HUDEP-2 (cell line): Measurements from ENCODE around the gene ARHGEF40.

Source experiments
- DNase-seq, 76 experiments: peaks; one replicate each; lab custom pipeline; 2025; ENCODE audit not compliant: unreplicated experiment in 76 of 76; lab: John Stamatoyannopoulos, UW

ARHGEF40 gene

DNA sequence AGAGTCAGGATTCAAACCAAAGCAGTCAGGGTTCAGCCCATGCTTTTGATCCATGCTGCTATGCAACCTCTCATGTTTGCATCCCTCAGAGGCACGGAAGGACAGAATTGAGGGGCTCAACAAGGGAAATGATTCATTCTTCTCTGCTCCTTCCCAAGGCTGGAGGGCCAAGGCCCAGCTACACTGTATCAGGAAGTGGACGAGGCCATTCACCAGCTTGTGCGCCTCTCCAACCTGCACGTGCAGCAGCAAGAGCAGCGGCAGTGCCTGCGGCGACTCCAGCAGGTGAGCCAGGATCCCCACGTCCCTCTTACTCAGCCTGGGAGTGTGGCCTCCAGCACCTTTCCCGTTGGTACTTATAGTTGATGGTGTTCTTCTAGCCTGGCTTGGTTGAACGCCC is 8.6 kb downstream of the ARHGEF40 start:
- DNase-seq = no peak

DNA sequence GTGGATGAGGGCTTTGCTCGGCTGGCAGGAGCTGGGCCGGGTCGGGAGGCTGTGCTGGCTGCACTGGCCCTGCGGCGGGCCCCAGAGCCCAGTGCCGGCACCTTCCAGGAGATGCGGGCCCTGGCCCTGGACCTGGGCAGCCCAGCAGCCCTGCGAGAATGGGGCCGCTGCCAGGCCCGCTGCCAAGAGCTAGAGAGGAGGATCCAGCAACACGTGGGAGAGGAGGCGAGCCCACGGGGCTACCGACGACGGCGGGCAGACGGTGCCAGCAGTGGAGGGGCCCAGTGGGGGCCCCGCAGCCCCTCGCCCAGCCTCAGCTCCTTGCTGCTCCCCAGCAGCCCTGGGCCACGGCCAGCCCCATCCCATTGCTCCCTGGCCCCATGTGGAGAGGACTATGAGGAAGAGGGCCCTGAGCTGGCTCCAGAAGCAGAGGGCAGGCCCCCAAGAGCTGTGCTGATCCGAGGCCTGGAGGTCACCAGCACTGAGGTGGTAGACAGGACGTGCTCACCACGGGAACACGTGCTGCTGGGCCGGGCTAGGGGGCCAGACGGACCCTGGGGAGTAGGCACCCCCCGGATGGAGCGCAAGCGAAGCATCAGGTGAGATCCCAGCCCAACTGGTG is 11.5 kb downstream of the ARHGEF40 start:
- DNase-seq = no peak

DNA sequence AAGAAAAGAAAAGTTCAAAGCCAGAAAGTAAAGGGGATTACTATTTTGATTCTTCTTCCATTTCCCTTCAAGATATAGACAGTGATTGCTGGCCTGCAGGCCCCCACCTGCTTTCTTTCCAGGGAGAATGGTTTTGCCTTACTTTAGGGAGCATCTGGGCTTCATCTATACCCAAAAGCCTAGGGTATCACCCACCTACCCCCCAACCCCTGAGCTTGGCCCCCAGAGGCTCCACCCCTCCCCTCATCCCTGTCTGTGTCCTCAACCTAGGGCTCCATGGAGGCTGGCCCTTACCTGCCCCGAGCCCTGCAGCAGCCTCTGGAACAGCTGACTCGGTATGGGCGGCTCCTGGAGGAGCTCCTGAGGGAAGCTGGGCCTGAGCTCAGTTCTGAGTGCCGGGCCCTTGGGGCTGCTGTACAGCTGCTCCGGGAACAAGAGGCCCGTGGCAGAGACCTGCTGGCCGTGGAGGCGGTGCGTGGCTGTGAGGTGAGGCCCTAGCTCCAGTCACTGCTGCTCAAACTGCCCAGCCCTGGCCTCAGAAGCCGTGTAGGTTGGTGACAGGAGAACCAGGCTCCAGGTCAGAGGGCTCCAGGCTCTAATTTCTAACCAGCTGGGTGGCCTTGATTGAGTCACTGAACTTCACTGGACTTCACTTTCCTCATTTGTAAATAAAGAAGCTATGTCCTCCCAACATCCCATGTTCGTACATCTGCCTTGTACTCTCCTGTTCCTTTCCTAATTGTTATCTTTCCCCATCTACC is 13.6 kb downstream of the ARHGEF40 start:
- DNase-seq = no peak

DNA sequence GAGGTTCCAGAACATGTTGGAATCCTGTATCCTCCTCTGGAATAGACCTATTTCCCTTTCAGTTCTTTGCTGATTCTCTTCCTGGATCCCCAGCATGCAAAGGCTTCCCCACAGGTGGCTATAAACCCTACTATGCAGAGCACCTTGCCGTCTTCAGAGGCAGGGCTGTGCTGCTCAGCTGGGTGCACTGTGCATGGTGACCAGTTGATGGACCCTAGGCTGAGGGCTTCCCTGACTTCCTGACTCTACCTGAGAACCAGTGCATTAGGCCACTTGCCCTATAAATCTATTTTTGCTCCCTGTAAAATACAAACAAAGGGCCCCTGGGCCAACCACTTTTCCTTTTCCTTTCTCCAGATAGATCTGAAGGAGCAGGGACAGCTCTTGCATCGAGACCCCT is 14.3 kb downstream of the ARHGEF40 start:
- no peak for DNase-seq

DNA sequence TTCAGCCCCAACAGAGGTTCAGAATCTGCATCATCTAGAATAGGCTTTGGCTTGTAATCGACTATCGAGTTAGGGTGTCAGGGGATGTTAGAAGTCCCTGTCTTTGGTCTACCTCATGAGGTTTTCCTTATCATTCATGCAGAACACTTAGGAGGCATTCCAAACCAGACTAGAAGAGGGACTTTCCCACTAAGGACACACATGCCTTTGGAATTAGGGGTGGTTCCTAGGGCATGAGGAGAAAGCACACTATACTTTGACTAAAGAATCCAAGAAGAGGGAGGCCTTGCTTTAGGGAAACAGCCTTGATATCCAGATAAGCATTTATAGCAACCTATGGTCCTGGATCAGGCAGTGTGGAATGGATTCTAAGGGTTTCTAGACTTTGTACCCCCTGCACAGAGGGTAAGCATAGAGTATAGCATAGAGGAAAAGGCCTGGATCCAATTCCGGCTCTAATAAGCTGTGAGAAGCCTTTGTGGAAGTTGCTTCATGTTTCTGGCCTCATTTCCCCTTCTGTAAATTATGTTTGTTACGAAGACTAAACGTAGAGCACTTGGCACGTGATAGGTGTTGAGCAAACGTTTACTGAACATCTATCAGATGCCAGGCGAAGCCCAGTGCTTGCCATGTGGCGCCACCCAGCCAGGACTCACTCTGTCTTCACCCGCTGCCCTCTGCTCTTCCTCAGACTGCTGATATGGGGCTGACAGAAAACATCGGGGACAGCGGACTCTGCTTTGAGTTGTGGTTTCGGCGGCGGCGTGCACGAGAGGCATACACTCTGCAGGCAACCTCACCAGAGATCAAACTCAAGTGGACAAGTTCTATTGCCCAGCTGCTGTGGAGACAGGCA is 15.1 kb downstream of the ARHGEF40 start:
- no peak for DNase-seq

DNA sequence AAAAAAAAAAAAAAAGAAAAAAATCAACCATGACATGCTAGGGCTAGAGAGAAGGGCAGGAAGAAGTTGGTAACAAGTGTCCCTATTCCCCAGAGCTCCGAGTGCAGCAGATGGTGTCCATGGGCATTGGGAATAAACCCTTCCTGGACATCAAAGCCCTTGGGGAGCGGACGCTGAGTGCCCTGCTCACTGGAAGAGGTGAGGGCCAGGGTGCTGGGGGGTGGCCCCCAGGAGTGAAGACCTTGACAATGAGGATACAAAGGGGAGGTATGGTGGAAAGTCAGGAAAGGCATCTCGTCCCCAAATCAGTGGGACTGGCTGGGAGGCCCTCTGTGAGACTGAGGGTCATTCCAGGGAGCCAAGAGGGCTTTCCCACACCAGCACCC is 16.8 kb downstream of the ARHGEF40 start:
- DNase-seq = no peak

DNA sequence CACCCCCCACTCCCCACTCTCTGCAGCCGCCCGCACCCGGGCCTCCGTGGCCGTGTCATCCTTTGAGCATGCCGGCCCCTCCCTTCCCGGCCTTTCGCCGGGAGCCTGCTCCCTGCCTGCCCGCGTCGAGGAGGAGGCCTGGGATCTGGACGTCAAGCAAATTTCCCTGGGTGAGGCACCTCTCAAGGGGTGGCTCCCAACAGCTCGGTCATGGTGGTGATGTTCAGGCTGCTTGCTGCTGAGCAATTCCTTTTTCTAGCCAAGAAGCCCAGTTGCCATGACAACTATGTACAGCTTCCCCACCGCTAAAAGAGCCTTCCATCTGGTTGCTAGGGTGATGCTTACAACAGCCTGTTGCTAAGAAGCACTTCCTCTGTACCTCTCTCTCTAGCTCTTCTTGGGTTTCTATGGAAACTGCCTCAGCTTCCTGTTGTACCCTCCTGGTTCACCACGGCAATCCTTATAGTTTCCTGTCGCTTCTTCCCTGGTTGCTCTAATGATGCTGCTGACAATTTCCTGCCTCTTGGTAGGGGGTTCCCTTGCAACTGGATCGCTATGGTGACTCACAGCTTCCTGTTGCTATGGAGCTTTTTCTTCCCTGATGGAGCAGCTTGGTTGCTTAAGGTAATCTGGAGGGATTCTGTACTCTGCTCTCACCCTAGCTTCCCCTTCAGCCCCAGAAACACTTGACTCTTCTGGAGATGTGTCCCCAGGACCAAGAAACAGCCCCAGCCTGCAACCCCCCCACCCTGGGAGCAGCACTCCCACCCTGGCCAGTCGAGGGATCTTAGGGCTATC is 17.4 kb downstream of the ARHGEF40 start:
- peak in 2 of 76 experiments; percentile 12 to 53 for DNase-seq

DNA sequence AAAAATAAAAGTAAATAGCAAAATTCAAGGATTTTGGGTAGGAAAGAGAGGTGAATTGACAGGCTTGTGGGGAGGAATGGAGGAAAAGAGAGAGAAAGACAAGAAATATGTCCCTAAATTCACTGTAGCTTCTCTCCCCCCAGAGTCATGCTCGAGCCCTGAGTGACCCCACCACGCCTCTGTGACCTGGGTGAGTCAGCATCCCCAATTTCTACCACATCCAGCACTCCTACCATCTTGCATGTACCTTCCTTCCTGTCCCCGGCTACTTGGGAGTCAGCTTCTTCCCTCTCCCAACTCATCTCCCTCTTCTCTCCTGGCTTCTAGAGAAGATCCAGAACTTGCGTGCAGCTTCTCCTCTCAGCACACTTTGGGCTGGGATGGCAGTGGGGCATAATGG is 18.6 kb downstream of the ARHGEF40 start:
- DNase-seq = no peak

DNA sequence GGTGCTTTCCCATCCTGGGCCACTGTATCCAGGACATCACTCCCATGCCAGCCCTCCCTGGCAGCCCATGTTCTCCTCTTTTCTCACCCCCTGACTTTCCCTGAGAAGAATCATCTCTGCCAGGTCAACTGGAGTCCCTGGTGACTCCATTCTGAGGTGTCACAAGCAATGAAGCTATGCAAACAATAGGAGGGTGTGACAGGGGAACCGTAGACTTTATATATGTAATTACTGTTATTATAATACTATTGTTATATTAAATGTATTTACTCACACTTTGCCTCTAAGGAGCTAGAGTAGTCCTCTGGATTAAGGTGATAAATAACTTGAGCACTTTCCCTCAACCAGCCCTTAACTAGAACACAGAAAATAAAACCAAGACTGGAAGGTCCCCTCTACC is 19.2 kb downstream of the ARHGEF40 start:
- DNase-seq = no peak

DNA sequence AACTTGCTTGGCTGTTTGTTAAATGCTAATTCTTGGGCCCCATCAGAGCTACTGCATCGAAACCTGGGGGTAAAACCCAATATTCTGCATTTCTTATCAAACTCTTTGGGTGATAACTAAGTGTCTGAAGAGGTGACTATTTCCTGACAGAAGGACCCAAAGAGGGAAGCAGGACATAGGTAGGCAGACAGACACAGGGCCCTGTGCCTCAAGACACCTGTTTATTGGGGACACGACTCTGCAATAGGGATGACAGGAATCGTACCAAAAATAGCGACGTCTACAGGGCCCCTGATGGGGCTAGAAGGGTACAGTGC is 19.7 kb downstream of the ARHGEF40 start:
- no peak for DNase-seq

DNA sequence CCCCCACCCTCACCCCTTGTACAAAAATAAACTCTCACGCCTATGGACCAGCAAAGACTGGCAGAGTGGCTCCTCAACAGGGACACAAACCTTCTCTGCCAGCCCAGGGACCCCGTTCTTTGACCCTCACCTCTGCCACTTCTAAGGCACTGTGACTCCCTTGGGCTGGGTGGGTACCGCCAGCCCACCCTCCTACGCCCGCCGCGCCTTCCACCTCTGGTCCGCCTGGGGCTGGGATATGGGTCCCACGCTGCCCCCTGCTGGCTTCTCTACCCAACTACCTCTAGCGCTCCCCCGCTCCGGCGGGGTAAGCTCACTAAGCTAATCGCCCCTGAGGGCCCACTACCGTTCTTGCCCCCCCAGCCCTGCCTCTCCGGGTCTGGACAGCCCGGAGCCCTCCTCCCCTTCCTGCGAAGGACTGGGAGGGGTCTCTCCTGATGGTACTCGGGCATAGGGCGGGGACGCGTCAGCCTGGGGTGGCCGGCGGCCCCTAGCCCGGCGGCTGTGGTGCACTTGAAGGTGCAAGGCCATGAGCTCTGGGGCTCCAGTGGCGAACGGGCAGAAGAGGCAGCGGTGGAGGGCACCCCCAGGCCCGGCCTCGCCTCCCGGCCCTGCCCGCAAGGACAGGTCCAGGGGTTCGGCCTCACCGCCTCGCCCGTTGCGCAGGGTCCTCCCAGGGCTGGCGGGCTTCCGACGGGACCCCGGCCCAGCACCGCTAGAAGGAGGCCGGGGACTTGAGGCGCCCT is 20.3 kb downstream of the ARHGEF40 start:
- DNase-seq = peak in 8 of 76 experiments; percentile 5 to 23 (median 8)

DNA sequence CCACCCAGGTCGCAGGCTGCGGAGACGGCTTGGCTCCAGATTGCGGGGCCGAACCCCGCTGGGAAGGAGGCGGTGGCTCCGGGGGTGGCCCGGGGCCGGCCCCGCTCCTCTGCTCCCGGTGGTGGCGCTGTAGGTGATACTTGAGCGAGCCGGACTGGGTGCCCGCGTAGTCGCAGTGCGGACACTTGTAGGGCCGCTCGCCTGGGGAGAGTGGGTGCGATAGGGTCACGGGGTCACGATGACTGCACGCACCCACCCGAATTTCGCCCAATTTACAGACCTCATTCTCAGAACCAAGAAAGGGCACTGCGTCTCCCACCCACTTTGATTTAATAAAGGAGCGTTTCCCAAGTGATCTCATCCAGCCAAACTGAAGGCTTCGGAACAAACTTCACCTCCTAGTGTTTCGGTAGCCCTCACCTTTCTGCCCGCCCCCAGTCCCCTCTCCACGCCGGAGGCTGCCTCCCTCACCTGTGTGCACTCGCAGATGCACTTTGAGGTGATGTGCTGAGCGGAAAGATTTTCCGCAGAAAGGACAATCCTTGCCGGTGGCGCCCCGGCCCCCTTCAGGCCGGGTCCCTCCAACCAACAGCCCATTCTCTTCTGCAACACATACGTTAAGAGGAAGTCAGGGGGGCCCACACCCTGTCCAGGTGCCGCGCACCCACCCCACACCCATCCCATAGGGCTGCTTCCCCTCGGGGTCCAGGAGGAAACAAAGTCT is 21.0 kb downstream of the ARHGEF40 start:
- no peak for DNase-seq

DNA sequence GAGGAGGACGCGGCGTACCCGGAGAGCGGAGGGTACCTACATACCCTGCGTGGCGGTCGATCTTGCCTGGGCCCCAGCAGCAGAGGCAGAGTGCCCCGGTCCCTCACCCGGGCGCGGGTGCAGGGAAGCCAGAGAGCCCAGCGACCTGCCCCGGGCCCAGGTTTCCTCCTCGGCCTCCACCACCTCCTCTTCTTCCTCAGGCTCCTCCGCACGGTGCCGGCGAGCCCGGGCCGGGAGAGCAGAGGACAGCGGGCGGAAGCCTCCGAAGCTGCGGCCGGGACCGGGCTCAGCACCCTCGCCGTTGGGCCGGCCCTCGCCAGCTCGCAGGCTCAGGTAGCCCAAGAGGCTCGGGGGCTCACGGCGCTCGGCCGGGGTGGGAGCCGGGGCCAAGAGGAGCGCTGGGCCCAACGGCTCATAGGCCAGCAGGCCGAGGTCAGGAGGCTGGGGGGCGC is 21.7 kb downstream of the ARHGEF40 start:
- no peak for DNase-seq

DNA sequence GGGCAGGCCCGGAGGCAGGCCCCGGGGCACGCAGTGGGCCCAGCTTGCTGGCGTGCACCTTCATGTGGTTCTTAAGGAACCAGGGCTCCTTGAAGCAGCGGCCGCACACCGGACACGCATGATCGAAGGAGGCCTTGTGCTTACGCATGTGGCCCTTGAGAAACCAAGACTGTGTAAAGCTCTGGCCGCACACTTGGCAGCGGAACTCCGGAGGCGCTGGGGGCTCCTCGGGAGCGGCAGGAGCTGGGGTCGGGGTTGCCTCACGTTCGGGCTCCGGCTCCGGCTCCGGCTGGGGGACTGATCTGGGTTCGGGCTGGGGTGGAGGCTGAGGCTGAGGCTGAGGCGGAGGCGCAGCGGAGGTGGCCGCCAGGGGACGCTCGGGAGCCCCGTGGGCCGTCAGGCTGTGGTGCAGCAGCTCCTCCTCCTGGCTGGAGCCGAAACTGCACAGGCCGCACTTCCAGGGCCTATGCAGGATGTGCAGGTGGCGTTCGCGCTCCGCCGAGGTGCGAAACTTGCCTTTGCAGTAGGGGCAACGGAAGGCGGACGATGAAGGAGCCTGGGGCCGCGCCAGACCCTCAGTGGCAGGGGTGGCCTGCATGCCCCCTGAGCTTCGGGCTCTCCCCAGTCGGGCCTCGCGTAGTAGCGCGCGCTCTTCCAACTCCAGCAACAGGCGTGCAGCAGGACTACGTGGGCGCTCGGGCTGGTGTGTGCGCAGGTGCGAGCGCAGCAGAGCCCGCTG is 22.3 kb downstream of the ARHGEF40 start:
- DNase-seq = peak in 70 of 76 experiments; percentile 13 to 88 (median 70)

DNA sequence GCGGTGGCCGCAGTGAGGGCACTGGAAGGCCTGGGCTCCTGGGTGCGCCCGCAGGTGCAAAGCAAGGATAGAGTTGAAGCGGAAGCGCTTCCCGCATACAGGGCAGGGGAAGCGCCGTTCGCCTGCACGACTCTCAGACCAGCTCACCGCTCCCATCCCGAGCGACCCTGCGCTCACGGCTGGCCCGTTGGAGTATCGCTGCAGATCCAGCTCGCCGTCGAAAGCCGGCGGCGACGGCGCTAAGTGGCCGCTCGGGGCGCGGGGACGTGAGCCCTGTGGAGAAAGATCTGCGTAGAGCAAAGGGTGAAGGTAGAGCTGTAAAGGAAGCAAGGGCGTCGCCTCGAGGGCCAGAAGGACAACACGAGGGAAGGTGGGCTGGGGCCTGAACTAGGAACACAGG is 22.9 kb downstream of the ARHGEF40 start:
- no peak for DNase-seq

DNA sequence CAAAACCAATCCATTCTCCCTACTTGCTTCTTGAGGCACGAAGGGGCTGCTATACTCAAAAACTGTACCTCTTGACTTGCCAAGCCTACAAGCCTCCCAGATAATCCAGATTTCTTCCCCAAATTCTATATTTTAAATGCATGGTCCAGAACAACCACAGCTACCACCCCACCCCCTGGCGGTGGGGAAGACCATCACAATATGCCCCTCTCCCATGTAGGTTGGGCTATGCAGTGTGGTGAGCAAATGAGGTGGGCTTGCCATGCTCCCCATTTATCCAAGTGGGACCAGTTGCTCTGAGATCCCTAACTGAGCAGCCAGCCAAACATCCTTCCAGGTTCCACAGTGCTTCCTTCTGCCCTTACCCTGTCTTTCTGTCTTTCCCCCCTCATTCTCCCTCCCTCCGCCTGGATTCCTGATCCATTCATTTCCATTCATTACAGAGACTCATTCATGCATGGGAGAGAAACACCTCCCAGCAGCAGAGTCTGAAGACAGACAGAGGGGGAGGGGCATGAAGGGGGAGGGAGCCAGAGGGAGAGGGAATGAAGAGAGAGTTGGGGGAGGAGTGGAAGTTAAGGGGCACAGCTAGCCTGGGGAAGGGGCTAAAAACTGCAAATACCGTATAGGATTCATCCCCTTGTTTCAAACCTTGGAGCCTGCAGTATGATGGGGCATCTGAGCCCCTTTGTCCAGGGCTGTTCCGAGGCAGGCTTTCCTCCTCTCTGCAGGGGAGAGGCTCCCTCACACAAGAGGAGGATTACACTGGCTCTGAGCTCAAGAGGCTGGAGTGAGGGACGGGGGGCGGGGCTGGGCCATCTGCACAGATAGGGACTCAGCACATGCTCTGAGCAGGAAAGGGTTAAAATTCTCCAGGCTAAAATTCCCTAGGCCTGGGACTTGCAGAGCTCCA is 23.9 kb downstream of the ARHGEF40 start:
- no peak for DNase-seq

DNA sequence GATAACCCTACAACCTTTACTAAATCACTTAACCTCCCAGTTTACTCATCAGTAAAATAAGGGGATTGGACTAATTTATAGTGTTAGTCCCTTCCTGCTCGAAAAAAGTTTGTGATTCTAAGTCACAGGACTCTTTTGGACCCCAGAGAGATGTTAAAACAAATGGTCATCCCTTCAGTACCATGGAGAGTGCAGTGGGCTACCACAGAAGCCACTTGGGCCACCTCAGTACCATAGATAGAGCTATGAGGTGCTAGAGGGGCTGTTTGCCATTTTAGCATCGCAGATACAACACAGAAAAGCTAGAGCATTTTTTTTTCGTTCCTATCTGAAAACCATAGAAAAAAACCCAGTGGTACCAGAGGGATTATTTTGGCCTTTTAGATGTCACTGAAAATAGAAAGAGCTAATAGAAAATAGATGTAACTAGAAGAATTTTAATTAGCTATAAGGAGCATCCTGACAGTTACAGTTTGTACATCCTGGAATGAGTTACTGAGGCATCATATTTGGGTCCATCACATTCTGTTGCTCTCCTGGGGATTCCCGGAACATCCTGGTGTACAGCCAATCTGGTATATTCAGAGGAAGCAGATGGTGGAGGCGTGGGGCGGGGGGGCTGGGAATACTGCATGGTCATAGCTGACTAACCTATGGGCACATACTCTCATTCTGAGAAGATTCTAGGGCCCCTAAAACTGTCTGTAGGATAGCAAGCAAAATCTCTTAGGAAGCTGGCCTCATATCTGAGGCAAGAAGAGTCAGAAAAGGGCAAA is 25.5 kb downstream of the ARHGEF40 start:
- DNase-seq = no peak
